HG03571 (cell line): ENCODE data around the gene GP1BA.
"Not testable (repeated sequence)": the region's sequence is repeated elsewhere in the genome, so short reads cannot be mapped to it uniquely, and the experiment has no call there.

Experiments
- ATAC-seq: cut with Tn5 transposase; IDR thresholded peaks from one replicate; pipeline ENCODE4 v1.9.1; 2021; ENCODE audit not compliant: unreplicated experiment

GP1BA gene

DNA sequence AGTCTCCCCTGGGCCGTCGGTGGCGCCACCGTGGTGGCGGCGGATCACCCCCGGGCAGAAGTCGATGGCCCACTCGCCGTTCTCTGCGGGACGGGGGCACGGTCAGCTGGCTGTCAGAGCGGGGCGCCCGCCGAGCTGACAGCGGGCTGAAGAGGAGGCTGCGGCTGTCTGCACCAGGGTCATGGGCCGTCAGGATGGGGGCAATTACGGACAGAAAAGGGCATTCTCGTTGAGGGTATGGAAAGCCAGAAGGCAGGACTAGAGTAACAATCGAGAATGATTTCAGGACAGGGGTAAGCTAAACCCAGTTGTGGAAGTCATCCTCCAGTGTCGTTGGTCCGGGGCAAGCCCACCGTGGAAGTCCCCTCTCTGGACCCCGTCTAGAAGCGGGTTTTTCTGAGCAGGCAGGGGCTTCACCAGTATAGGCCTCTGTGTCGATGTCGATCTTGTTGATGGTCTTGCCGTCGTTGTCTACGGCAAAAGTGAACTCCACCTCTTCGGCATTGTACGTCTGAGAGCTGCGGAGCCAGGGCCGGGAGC lies 30.9 kb upstream of the GP1BA start:
- ATAC-seq, result no peak

- ATAC-seq, result no peak
These were observed 30.3 kb upstream of the GP1BA start for GRCh38 chr17:4901648-4902344.

GRCh38 chr17:4902540-4902939 lies 29.5 kb upstream of the GP1BA start:
- ATAC-seq, result no peak

DNA sequence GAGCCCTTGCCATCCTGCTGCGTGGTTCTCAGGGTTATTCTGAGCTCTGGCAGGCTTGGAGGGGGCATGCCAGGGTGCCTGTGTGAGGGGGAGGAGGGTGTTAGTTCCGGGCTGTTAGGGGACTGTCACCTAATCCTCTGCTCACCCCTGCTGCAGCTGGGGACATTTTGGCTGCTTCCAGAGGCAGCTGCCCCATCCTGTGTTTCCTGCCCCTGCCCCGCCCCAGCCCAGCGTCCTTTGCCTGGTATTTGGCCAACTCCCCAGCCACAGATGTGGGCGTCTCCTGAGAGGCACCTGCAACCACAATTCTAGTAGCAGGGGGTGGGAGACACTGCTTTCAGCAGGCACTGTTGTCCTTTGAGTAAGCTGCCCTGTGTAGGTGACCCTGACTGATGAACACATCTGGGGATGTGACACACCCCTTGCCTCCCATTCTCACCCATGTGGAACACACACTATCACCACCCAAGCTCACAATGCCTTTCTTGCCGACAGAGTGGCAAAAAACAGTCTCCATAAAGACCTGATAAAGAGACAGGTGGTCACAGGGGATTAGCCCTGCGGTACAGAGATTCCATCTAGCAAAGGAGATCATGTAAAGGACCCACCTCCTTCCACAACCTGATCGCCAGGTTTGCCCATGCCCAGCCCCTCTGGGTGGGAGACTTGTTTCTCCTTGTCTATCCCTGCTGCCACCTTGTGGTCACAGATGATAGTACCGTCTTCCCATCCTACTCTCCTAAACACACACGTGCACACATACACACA lies 28.8 kb upstream of the GP1BA start, which contains the start of gene CHRNE:
TSS of gene CHRNE (minus strand) at position 48 of the 768 bp plus-strand sequence. CDS start at position 13, 35 bp downstream.
- ATAC-seq, result no peak

- not testable (repeated sequence) for ATAC-seq
These were observed 25.4 kb upstream of the GP1BA start for GRCh38 chr17:4906642-4907041.

GRCh38 chr17:4908301-4908700 lies 23.8 kb upstream of the GP1BA start:
- ATAC-seq, result no peak

- no peak for ATAC-seq
These were observed 23.2 kb upstream of the GP1BA start for GRCh38 chr17:4908711-4909496.

DNA sequence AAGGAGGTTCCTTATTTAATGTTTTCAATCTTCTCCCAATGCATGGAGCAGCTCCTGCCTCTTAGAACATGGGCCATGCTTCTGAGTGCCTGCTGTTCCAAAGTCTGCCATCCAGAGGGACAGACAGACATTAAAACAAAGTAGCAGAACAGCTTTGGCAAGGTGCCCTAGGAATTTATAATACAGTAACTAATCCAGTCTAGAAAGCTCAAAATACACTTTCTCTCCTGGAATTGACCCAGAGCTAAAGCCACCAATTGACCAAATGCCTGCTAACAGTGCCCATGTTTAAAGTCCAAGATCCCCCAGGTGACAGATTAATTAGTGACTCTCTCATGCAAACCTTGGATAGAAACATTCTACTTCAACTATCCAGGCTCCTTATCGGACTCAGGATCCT lies 18.1 kb upstream of the GP1BA start:
- no peak for ATAC-seq

- ATAC-seq, result not testable (repeated sequence)
These were observed 17.5 kb upstream of the GP1BA start for GRCh38 chr17:4914551-4914950.

- no peak for ATAC-seq
These were observed 12.5 kb upstream of the GP1BA start for GRCh38 chr17:4919511-4920047.

GRCh38 chr17:4920351-4921048 lies 11.6 kb upstream of the GP1BA start:
- ATAC-seq, result no peak

DNA sequence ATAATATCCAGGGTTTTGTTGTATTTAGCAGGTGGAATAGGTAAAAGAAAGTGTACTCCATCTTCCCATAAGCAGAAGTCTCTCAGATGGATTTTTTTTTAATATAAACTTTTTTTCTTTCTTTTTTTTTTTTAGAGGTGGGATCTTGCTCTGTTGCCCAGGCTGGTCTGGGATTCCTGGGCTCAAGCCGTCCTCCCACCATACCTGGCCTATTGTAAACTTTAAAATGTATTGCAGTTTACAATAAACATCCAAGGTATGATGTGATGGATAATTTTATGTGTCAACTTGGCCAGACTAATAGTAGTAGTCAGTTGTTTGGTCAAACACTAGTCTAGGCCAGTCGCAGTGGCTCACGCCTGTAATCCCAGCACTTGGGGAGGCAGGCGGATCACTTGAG lies 10.8 kb upstream of the GP1BA start:
- no peak for ATAC-seq

GRCh38 chr17:4926577-4927335 lies 5.3 kb upstream of the GP1BA start:
- ATAC-seq, result not testable (repeated sequence)

GRCh38 chr17:4928881-4929280 lies 3.2 kb upstream of the GP1BA start:
- no peak for ATAC-seq

GRCh38 chr17:4932756-4933155 lies 679 bp downstream of the GP1BA start:
- ATAC-seq, result no peak

DNA sequence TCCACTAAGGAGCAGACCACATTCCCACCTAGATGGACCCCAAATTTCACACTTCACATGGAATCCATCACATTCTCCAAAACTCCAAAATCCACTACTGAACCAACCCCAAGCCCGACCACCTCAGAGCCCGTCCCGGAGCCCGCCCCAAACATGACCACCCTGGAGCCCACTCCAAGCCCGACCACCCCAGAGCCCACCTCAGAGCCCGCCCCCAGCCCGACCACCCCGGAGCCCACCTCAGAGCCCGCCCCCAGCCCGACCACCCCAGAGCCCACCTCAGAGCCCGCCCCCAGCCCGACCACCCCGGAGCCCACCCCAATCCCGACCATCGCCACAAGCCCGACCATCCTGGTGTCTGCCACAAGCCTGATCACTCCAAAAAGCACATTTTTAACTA lies 1.6 kb downstream of the GP1BA start:
- no peak for ATAC-seq

DNA sequence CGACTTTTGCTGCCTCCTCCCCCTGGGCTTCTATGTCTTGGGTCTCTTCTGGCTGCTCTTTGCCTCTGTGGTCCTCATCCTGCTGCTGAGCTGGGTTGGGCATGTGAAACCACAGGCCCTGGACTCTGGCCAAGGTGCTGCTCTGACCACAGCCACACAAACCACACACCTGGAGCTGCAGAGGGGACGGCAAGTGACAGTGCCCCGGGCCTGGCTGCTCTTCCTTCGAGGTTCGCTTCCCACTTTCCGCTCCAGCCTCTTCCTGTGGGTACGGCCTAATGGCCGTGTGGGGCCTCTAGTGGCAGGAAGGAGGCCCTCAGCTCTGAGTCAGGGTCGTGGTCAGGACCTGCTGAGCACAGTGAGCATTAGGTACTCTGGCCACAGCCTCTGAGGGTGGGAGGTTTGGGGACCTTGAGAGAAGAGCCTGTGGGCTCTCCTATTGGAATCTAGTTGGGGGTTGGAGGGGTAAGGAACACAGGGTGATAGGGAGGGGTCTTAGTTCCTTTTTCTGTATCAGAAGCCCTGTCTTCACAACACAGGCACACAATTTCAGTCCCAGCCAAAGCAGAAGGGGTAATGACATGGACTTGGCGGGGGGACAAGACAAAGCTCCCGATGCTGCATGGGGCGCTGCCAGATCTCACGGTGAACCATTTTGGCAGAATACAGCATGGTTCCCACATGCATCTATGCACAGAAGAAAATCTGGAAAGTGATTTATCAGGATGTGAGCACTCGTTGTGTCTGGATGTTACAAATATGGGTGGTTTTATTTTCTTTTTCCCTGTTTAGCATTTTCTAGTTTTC lies 2.3 kb downstream of the GP1BA start:
- ATAC-seq, result no peak

- ATAC-seq, result no peak
These were observed 3.6 kb downstream of the GP1BA start for GRCh38 chr17:4935650-4936049.

- no peak for ATAC-seq
These were observed 4.4 kb downstream of the GP1BA start for GRCh38 chr17:4936436-4936835.
